Measurements from ENCODE around the gene GALNT17.

Gene GALNT17

DNA sequence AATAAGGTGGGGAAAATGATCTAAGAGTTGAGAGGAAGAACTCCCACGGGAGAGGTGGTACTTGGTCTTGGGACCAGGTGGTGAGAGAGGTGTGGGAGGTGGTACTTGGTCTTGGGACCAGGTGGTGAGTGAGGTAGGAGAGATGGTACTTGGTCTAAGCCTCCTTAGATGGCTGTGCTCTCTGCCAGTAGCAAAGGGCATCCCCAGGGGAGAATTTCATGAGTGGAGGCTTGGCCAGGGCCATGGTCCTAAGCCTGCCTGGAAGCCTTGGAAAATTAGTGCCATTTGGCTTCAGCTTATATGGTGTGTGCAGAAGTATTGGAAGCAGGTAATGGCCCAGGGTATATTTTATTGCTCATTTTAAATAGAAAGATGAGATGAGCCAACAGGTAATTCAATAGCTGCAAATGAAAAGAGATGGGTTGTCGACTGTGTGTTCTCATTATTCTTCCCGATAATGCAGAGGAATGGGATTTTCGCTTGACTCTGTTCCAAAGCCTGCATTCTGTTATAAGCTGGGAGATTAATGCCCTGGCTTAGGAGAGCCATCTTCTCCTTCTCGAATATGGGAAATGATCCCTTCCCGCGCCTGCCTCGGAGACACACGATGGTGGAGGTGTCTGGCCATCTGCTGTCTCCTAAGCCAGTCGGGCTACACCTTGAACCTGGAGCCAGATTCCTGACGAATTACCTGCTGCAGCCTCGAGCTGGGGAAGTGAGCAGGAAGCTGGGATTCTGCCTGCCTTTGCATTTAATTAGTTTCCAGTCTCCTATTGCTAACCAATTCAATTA, 287.8 kb downstream of the GALNT17 start:
- TF ChIP-seq GATA3 (IDR thresholded peaks at IDR 0.05; ENCODE audit: low read depth, low read length) (no peak), GATA2 (IDR thresholded peaks at IDR 0.05; ENCODE audit: low read depth, low read length) (no peak)

DNA sequence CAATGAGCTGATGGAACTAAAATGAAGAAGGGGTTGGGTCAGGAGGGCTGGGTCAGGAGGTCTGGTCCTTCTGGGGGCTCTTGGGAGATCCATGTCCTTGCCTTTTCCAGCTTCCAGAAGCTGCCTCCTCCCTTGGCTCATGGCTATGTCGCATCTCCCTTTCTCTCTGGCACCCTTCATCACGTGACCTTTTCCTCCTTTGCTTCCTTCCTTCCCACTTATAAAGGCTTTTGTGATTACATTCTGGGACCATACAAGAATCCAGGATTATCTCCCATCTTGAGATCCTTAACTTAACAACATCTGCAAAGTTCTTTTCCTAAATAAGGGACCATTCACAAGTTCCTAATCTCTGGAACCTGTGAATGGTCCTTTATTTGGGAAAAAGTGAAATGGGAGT, 290.2 kb downstream of the GALNT17 start:
- TF ChIP-seq GATA3 (IDR thresholded peaks at IDR 0.05; ENCODE audit: low read depth, low read length) (no peak), GATA2 (IDR thresholded peaks at IDR 0.05; ENCODE audit: low read depth, low read length) (no peak)

GRCh38 chr7:71424166-71425035, 292.5 kb downstream of the GALNT17 start:
- TF ChIP-seq GATA3 (IDR thresholded peaks at IDR 0.05; ENCODE audit: low read depth, low read length) = no peak
- no peak for TF ChIP-seq GATA2 (IDR thresholded peaks at IDR 0.05; ENCODE audit: low read depth, low read length)

- TF ChIP-seq GATA3 (IDR thresholded peaks at IDR 0.05; ENCODE audit: low read depth, low read length) (no peak), GATA2 (IDR thresholded peaks at IDR 0.05; ENCODE audit: low read depth, low read length) (no peak)
Observed at GRCh38 chr7:71429083-71429482, 297.1 kb downstream of the GALNT17 start.

DNA sequence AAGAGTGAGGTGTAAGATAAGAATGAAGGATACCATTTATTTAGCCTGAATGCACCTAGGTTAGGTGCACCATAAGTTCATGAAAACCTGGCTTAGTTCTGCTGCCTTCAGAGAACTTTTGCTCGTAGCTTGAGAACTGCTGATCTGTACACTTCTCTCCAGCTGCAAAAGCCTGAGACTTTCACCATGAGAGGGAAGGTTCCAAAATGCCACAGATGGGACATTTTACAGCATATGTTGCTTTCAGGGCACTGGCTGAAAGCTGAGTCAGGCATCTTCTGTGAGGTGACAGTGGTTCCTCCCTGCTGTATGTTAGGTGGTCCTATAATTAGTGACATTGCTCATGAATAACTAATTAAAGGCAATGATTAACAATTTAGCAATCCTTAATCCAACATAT, 298.3 kb downstream of the GALNT17 start:
- TF ChIP-seq GATA3 (IDR thresholded peaks at IDR 0.05; ENCODE audit: low read depth, low read length) = no peak
- TF ChIP-seq GATA2 (IDR thresholded peaks at IDR 0.05; ENCODE audit: low read depth, low read length) = no peak

DNA sequence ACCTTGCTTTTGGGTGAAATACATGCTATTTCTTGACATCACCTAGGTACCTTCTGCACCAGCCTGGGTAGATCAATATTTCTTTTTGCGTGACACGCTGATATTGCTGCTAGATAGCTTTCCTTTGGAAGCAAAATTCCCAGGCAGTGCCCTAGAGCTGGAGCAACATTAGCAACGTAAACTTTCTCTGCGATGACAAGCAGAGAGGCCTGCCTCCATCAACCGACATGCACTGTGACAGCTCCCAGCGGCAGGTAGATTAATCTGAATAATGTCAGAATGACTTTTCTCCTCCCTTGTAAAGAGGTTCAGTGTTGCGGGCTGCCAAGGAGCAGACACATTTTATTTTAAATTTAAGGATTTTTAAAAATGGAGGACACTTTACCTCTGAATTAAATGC, 307.4 kb downstream of the GALNT17 start:
- no peak for TF ChIP-seq GATA3 (IDR thresholded peaks at IDR 0.05; ENCODE audit: low read depth, low read length)
- no peak for TF ChIP-seq GATA2 (IDR thresholded peaks at IDR 0.05; ENCODE audit: low read depth, low read length)

DNA sequence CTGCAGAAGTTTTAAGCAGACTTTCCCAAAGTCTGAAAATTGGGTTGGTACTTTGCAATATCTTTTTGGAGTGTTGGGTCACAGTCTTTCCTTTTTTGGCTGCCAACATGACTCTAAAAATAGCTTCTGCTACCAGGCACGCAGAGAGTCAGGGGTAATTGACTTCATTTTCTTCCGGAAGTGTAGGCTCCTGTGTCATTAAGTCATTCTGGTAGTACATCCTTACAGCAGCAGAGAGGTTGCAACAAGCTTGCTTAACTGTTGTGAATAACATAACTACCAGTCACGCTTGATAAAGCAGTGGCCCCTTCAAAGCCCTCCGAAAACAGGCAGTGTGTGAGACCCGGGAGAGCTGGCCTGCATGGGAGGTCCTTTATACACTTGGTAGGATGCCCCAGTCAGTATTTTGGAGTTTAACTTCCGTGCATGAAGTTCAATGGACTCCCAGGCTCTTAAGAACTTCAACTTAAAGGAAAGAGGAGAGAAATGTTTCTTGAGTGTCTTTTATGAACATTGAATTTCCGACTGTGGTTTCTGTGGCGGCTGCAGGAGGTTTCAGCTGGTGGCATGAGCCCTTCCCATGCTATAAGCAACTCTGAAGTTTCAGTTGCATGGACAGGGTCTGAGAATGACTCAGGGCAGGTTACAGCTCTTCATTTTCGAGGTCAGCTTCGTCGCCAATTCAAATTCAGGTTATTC, 310.7 kb downstream of the GALNT17 start:
- TF ChIP-seq GATA2 (IDR thresholded peaks at IDR 0.05; ENCODE audit: low read depth, low read length) (no peak), GATA3 (IDR thresholded peaks at IDR 0.05; ENCODE audit: low read depth, low read length) (no peak)

GRCh38 chr7:71443191-71443530, 311.2 kb downstream of the GALNT17 start:
- TF ChIP-seq GATA3 (IDR thresholded peaks at IDR 0.05; ENCODE audit: low read depth, low read length) (no peak), GATA2 (IDR thresholded peaks at IDR 0.05; ENCODE audit: low read depth, low read length) (no peak)

GRCh38 chr7:71444130-71444529, 312.2 kb downstream of the GALNT17 start:
- no peak for TF ChIP-seq GATA2 (IDR thresholded peaks at IDR 0.05; ENCODE audit: low read depth, low read length)
- TF ChIP-seq GATA3 (IDR thresholded peaks at IDR 0.05; ENCODE audit: low read depth, low read length) = no peak

DNA sequence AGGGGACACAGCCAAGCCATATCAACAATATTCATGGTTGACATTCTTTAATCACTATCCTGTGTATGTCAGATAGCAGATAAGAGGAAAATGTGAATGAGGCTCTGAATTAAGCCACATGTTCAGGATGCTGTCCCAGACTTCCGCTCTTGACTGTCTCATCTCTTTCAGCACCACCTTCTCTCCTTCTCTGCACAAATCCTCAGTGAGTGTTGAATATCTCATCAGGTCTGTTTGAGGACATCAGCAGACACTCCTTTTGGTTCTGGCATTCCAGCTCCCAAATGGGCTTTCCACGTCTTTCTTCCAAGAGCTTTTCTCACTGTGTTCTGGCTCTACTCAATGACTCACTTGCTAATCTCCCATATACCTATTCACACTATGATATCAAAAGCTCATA, 321.7 kb downstream of the GALNT17 start:
- TF ChIP-seq GATA2 (IDR thresholded peaks at IDR 0.05; ENCODE audit: low read depth, low read length) (no peak), GATA3 (IDR thresholded peaks at IDR 0.05; ENCODE audit: low read depth, low read length) (no peak)

GRCh38 chr7:71454981-71455380, 323.0 kb downstream of the GALNT17 start:
- no peak for TF ChIP-seq GATA2 (IDR thresholded peaks at IDR 0.05; ENCODE audit: low read depth, low read length)
- TF ChIP-seq GATA3 (IDR thresholded peaks at IDR 0.05; ENCODE audit: low read depth, low read length) = no peak

DNA sequence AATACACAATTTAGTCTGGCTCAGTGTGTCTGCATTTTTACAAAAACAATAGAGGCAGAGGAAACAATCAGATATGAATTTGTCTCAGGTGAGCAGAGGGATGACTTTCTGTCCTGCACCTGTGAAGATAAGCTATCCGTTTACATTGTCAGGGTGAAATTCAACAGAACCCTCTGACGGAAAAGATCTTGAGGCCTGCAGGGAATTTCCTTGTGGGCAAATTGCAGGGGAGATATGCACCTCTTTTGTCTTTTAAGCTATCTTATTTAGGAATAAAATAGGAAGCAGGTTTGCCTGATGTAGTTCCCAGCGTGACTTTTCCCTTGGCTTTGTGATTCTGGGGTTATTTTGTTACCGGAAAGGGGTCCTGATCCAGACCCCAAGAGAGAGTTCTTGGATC, 325.1 kb downstream of the GALNT17 start:
- TF ChIP-seq GATA2 (IDR thresholded peaks at IDR 0.05; ENCODE audit: low read depth, low read length) = no peak
- TF ChIP-seq GATA3 (IDR thresholded peaks at IDR 0.05; ENCODE audit: low read depth, low read length) = no peak

DNA sequence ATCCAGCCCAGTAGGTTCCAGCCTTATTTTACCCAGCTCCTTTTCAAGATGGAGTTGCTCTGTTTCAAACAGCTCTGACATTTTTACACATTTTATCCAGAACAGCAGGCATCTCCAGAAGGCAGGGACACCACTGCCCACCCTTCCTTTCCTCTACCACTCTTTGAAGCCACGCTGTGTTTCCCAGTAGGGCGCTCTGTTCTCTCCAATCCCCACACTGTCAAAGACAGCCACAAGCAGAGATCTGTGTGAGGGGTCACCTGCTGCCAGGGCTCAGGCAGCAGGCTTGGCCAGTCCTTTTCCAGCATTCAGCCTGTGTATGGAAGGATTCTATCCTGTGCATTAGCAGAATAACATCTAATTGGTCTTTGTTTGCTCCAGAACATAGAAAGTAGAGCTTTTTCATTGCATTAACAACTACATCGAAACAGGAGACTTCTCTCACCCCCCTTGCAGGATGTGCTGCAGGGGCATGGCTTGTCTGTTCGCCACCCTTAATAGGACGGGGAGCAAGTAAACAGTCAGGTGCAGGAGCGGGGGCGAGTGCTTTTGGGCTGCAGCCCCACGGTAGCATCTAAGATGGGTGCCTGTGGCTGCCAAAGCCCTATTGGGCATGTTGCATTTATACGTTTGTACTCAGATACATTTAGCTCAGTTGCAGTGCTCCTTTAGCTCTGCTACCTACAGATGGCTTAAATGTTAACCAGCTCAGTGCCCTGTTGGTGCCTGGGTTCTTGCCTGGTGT, 326.1 kb downstream of the GALNT17 start:
- TF ChIP-seq GATA2 (IDR thresholded peaks at IDR 0.05; ENCODE audit: low read depth, low read length) (no peak), GATA3 (IDR thresholded peaks at IDR 0.05; ENCODE audit: low read depth, low read length) (no peak)

- no peak for TF ChIP-seq GATA2 (IDR thresholded peaks at IDR 0.05; ENCODE audit: low read depth, low read length)
Observed at GRCh38 chr7:71459132-71459531, 327.2 kb downstream of the GALNT17 start.

Data from SH-SY5Y (cell line).